SK-N-MC (cell line): ENCODE data around the gene NAALAD2.
"Not testable (repeated sequence)": the region's sequence is repeated elsewhere in the genome, so short reads cannot be mapped to it uniquely, and the experiment has no call there.

Experiments
- EZH2 ChIP-seq: fragments of 200-600 bp; sonication (generic); IDR thresholded peaks from one replicate; pipeline ENCODE4 v1.6.1; 2017; ENCODE audit warnings: antibody characterized with exemption
- POLR2AphosphoS5 ChIP-seq: IDR thresholded peaks from 2 replicates; pipeline ENCODE4 v1.6.1; 2012; ENCODE audit warnings: mild to moderate bottlenecking, low read depth, low read length, borderline replicate concordance

DNA sequence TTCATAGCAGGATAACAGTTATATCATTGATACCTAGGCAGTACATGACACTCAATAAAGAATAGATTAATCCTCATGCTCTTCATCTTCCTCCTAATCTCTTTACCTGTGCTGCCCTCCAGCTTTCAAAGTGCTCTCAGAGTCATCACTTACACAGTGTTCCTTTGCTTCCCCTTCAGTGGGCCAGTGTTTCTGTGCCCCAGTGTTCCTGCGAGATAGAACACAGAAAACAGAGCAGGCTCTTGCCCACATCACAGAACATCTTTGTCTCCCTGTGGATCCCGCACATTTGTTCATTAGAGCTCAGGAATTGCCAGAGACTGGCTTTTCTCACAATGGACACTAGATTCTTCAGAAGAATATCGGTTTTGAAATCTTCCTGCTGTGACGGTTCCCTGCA is 36.2 kb upstream of the NAALAD2 start:
- TF ChIP-seq EZH2, POLR2AphosphoS5: not testable (repeated sequence)
